Hepatic stellate cell (primary cell): ENCODE results near the gene PGRMC2.
"Not testable (repeated sequence)": the region's sequence is repeated elsewhere in the genome, so short reads cannot be mapped to it uniquely, and the experiment has no call there.

Experiments
- DNase-seq: peaks from one replicate; pipeline ENCODE4 v3.0.0; 2011; ENCODE audit warnings: low spot score

The PGRMC2 gene

GRCh38 chr4:128267171-128267570, 20.4 kb downstream of the PGRMC2 start:
- DNase-seq, result not testable (repeated sequence)

GRCh38 chr4:128265550-128265949, 22.1 kb downstream of the PGRMC2 start:
- not testable (repeated sequence) for DNase-seq

GRCh38 chr4:128259889-128260288, 27.7 kb downstream of the PGRMC2 start:
- not testable (repeated sequence) for DNase-seq

GRCh38 chr4:128258166-128258565, 29.4 kb downstream of the PGRMC2 start:
- not testable (repeated sequence) for DNase-seq

- no peak for DNase-seq
Measured at GRCh38 chr4:128256539-128256938, 31.1 kb downstream of the PGRMC2 start.

GRCh38 chr4:128255906-128256305, 31.7 kb downstream of the PGRMC2 start:
- DNase-seq, result no peak

GRCh38 chr4:128249787-128250668, 37.6 kb downstream of the PGRMC2 start:
- no peak for DNase-seq

GRCh38 chr4:128247906-128248305, 39.7 kb downstream of the PGRMC2 start:
- DNase-seq, result no peak

GRCh38 chr4:128245391-128245790, 42.2 kb downstream of the PGRMC2 start:
- DNase-seq, result not testable (repeated sequence)

GRCh38 chr4:128244379-128244778, 43.2 kb downstream of the PGRMC2 start:
- no peak for DNase-seq

- DNase-seq, result no peak
Measured at GRCh38 chr4:128242601-128243000, 45.0 kb downstream of the PGRMC2 start.

- no peak for DNase-seq
Measured at GRCh38 chr4:128241981-128242380, 45.6 kb downstream of the PGRMC2 start.

- peak; percentile 63 for DNase-seq
Measured at GRCh38 chr4:128241425-128241913, 46.1 kb downstream of the PGRMC2 start.

- DNase-seq, result no peak
Measured at GRCh38 chr4:128241019-128241418, 46.6 kb downstream of the PGRMC2 start.

GRCh38 chr4:128234836-128235235, 52.8 kb downstream of the PGRMC2 start:
- DNase-seq, result no peak

- DNase-seq, result no peak
Measured at GRCh38 chr4:128232719-128233118, 54.9 kb downstream of the PGRMC2 start.

GRCh38 chr4:128228845-128229795, 58.5 kb downstream of the PGRMC2 start:
- no peak for DNase-seq

- DNase-seq, result no peak
Measured at GRCh38 chr4:128227991-128228571, 59.5 kb downstream of the PGRMC2 start.

- DNase-seq, result peak; percentile 17
Measured at GRCh38 chr4:128225148-128225547, 62.5 kb downstream of the PGRMC2 start.

- no peak for DNase-seq
Measured at GRCh38 chr4:128221586-128221985, 66.0 kb downstream of the PGRMC2 start.

GRCh38 chr4:128220286-128221235, 67.1 kb downstream of the PGRMC2 start:
- peak; percentile 49 for DNase-seq
